ENCODE results near the gene HS3ST5. TPM values are rescaled to one million over a fixed set of nuclear protein-coding genes. Genes with fewer than 3 reads are reported as not detected.

Gene HS3ST5
- total RNA-seq, 4 donors from 2014 or later, result not detected

GRCh38 chr6:114203460-114203859, 139.4 kb downstream of the HS3ST5 start:
- TF ChIP-seq CTCF (IDR thresholded peaks at IDR 0.05) (no peak), POLR2A (IDR thresholded peaks at IDR 0.05) (no peak)
- no peak overlapping the region for H3K4me3 ChIP-seq (ENCODE audit: low read depth, poor library complexity, severe bottlenecking)
- WGBS, 2 donors, result 84 to 86% methylated on average over 3 of the region's 3 CpGs
- no peak for DNase-seq (ENCODE audit: low spot score in 2 of 2)
- intact Hi-C loops (cut with DNase I; ENCODE audit: low total_unique reads), result no loop called here

- intact Hi-C loops (cut with DNase I; ENCODE audit: low total_unique reads), result no loop called here
- DNase-seq (ENCODE audit: low spot score in 2 of 2), result no peak
- TF ChIP-seq CTCF (IDR thresholded peaks at IDR 0.05) (no peak), POLR2A (IDR thresholded peaks at IDR 0.05) (no peak)
- no peak overlapping the region for H3K4me3 ChIP-seq (ENCODE audit: low read depth, poor library complexity, severe bottlenecking)
Measured at GRCh38 chr6:114202389-114202788, 140.4 kb downstream of the HS3ST5 start.

- intact Hi-C loops (cut with DNase I; ENCODE audit: low total_unique reads), result no loop called here
- TF ChIP-seq POLR2A (IDR thresholded peaks at IDR 0.05) (no peak), CTCF (IDR thresholded peaks at IDR 0.05) (no peak)
- H3K4me3 ChIP-seq (ENCODE audit: low read depth, poor library complexity, severe bottlenecking), result no peak overlapping the region
- WGBS, 2 donors, result 74 to 98% methylated on average over 3 of the region's 3 CpGs
- no peak for DNase-seq (ENCODE audit: low spot score in 2 of 2)
Measured at GRCh38 chr6:114200891-114201290, 141.9 kb downstream of the HS3ST5 start.

- no peak for TF ChIP-seq CTCF (IDR thresholded peaks at IDR 0.05)
- TF ChIP-seq POLR2A (IDR thresholded peaks at IDR 0.05), result no peak
- no peak for DNase-seq (ENCODE audit: low spot score in 2 of 2)
- 83 to 85% methylated on average over 7 of the region's 7 CpGs for WGBS, 2 donors
Measured at GRCh38 chr6:114195631-114196403, 147.0 kb downstream of the HS3ST5 start.

GRCh38 chr6:114195027-114195365, 147.8 kb downstream of the HS3ST5 start:
- no peak for DNase-seq (ENCODE audit: low spot score in 2 of 2)
- 37 to 55% methylated on average over 1 of the region's 1 CpG for WGBS, 2 donors
- intact Hi-C loops (cut with DNase I; ENCODE audit: low total_unique reads), result no loop called here
- H3K4me3 ChIP-seq (ENCODE audit: low read depth, poor library complexity, severe bottlenecking), result no peak overlapping the region
- TF ChIP-seq CTCF (IDR thresholded peaks at IDR 0.05), result no peak
- no peak for TF ChIP-seq POLR2A (IDR thresholded peaks at IDR 0.05)

More at GRCh38 chr6:114195631-114196403, 147.0 kb downstream of the HS3ST5 start:
- no peak overlapping the region for H3K4me3 ChIP-seq (ENCODE audit: low read depth, poor library complexity, severe bottlenecking)
- intact Hi-C loops (cut with DNase I; ENCODE audit: low total_unique reads), result no loop called here
